ENCODE results near the gene PWWP2B.
A peak's percentile ranks its signal among the peaks of the same experiment; 100 is the strongest.
"Not testable (repeated sequence)": the region's sequence is repeated elsewhere in the genome, so short reads cannot be mapped to it uniquely, and the experiment has no call there.

PWWP2B gene

GRCh38 chr10:132386419-132386831 is 10.6 kb upstream of the PWWP2B start:
- Histone ChIP-seq H3K36me3 (ENCODE audit: control insufficient read depth in 5 of 5, insufficient read depth in 5 of 5, low read length in 5 of 5) (no peaks in the 10 kb centered on the region), H3K9ac (ENCODE audit: low read length in 5 of 5) (no peak overlapping the region), H3K27ac (ENCODE audit: low read depth, low read length) (no peak overlapping the region), H3K4me1 (ENCODE audit: control insufficient read depth in 5 of 5, insufficient read depth in 5 of 5, low read length in 5 of 5) (peaks cover 4 to 50% (median 23%) of the 10 kb centered on the region in 5 donors), H3K27me3 (ENCODE audit: control insufficient read depth in 5 of 5, insufficient read depth in 4 of 5, low read length in 5 of 5) (no peaks in the 10 kb centered on the region), H3K9me3 (ENCODE audit: control insufficient read depth in 5 of 5, low read length in 5 of 5) (peaks cover 0 to 5% (median 0%) of the 10 kb centered on the region in 5 donors), H3K4me3 (ENCODE audit: low read depth in 1 of 5, low read length in 5 of 5) (no peak overlapping the region)

- H3K36me3 ChIP-seq (ENCODE audit: control insufficient read depth in 5 of 5, insufficient read depth in 5 of 5, low read length in 5 of 5); H3K9me3 ChIP-seq (ENCODE audit: control insufficient read depth in 5 of 5, low read length in 5 of 5); H3K4me3 ChIP-seq (ENCODE audit: low read depth in 1 of 5, low read length in 5 of 5); H3K27ac ChIP-seq (ENCODE audit: low read depth, low read length); H3K9ac ChIP-seq (ENCODE audit: low read length in 5 of 5); H3K27me3 ChIP-seq (ENCODE audit: control insufficient read depth in 5 of 5, insufficient read depth in 4 of 5, low read length in 5 of 5): not testable (repeated sequence)
- peaks cover 4 to 50% (median 23%) of the 10 kb centered on the region in 5 donors for H3K4me1 ChIP-seq (ENCODE audit: control insufficient read depth in 5 of 5, insufficient read depth in 5 of 5, low read length in 5 of 5)
These were observed 10.1 kb upstream of the PWWP2B start for GRCh38 chr10:132386896-132387295.

DNA sequence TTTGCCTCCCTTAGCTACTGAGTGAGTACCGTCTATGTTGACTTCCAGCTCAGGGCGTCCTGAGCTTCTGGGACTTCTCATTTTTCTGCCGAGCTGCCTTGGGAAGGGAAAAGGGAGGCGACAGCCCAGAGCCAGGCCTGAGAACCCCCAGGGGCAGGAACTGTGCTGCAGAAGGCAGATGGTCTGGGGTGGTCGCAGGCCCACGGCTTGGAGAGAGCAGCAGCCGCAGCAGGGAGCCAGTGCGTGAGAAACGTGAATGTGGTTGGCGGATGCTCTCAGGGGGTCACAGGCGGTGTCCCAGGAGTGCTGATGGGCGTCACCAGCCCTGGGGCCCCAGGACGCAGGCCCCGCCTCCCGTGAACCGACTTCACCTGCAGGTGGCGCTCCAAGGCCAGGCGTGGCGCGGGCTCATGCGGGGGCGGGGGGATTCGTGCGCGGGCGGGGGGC is 9.2 kb upstream of the PWWP2B start:
- Histone ChIP-seq H3K9me3 (ENCODE audit: control insufficient read depth in 5 of 5, low read length in 5 of 5) (no peaks in the 10 kb centered on the region), H3K4me1 (ENCODE audit: control insufficient read depth in 5 of 5, insufficient read depth in 5 of 5, low read length in 5 of 5) (peaks cover 4 to 50% (median 23%) of the 10 kb centered on the region in 5 donors), H3K27me3 (ENCODE audit: control insufficient read depth in 5 of 5, insufficient read depth in 4 of 5, low read length in 5 of 5) (no peaks in the 10 kb centered on the region), H3K9ac (ENCODE audit: low read length in 5 of 5) (peak overlapping the region in 2 of 5 donors; percentile 55 to 63), H3K27ac (ENCODE audit: low read depth, low read length) (no peak overlapping the region), H3K4me3 (ENCODE audit: low read depth in 1 of 5, low read length in 5 of 5) (peak overlapping the region in 1 of 5 donors; percentile 10), H3K36me3 (ENCODE audit: control insufficient read depth in 5 of 5, insufficient read depth in 5 of 5, low read length in 5 of 5) (no peaks in the 10 kb centered on the region)

DNA sequence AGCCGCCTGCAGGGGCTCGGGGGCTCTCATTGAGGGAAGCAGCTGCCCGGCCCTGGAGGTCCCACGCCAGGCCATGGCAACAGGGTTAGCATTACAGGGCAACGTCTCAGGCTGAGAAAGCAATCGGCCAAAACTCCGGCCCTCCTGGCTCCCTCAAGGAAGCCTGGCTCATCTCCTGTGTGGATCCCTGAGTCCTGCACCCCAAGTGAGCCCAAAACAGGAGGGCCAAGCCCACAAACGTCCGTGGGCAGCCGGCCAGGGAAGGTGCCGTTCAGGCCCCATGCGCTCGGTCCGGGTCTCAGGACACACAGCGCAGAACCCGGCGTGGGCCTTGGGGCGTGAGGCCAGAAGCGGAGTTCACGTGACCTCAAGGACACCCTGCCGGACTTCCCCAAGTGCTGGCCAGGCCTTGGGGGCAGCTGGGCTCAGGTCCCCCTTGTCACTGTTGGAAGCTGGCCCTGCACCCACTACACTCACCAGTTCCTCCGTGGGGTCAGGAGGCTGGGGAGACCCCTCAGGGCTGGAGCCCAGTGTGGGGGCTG is 8.0 kb upstream of the PWWP2B start:
- Histone ChIP-seq H3K36me3 (ENCODE audit: control insufficient read depth in 5 of 5, insufficient read depth in 5 of 5, low read length in 5 of 5) (no peaks in the 10 kb centered on the region), H3K9me3 (ENCODE audit: control insufficient read depth in 5 of 5, low read length in 5 of 5) (no peaks in the 10 kb centered on the region), H3K27ac (ENCODE audit: low read depth, low read length) (peak overlapping the region; percentile 72), H3K27me3 (ENCODE audit: control insufficient read depth in 5 of 5, insufficient read depth in 4 of 5, low read length in 5 of 5) (no peaks in the 10 kb centered on the region), H3K4me3 (ENCODE audit: low read depth in 1 of 5, low read length in 5 of 5) (peak overlapping the region in 1 of 5 donors; percentile 40), H3K4me1 (ENCODE audit: control insufficient read depth in 5 of 5, insufficient read depth in 5 of 5, low read length in 5 of 5) (peaks cover 4 to 46% (median 23%) of the 10 kb centered on the region in 5 donors), H3K9ac (ENCODE audit: low read length in 5 of 5) (peak overlapping the region in 1 of 5 donors; percentile 4)

GRCh38 chr10:132389433-132390169 is 7.4 kb upstream of the PWWP2B start:
- Histone ChIP-seq H3K27ac (ENCODE audit: low read depth, low read length) (peak overlapping the region; percentile 72), H3K4me1 (ENCODE audit: control insufficient read depth in 5 of 5, insufficient read depth in 5 of 5, low read length in 5 of 5) (peaks cover 4 to 51% (median 27%) of the 10 kb centered on the region in 5 donors), H3K27me3 (ENCODE audit: control insufficient read depth in 5 of 5, insufficient read depth in 4 of 5, low read length in 5 of 5) (no peaks in the 10 kb centered on the region), H3K36me3 (ENCODE audit: control insufficient read depth in 5 of 5, insufficient read depth in 5 of 5, low read length in 5 of 5) (no peaks in the 10 kb centered on the region), H3K4me3 (ENCODE audit: low read depth in 1 of 5, low read length in 5 of 5) (peak overlapping the region in 1 of 5 donors; percentile 40), H3K9me3 (ENCODE audit: control insufficient read depth in 5 of 5, low read length in 5 of 5) (no peaks in the 10 kb centered on the region), H3K9ac (ENCODE audit: low read length in 5 of 5) (peak overlapping the region in 1 of 5 donors; percentile 19)

GRCh38 chr10:132390170-132390920 is 6.7 kb upstream of the PWWP2B start:
- Histone ChIP-seq H3K4me3 (ENCODE audit: low read depth in 1 of 5, low read length in 5 of 5) (no peak overlapping the region), H3K27me3 (ENCODE audit: control insufficient read depth in 5 of 5, insufficient read depth in 4 of 5, low read length in 5 of 5) (no peaks in the 10 kb centered on the region), H3K4me1 (ENCODE audit: control insufficient read depth in 5 of 5, insufficient read depth in 5 of 5, low read length in 5 of 5) (peaks cover 4 to 51% (median 34%) of the 10 kb centered on the region in 5 donors), H3K27ac (ENCODE audit: low read depth, low read length) (peak overlapping the region; percentile 72), H3K36me3 (ENCODE audit: control insufficient read depth in 5 of 5, insufficient read depth in 5 of 5, low read length in 5 of 5) (no peaks in the 10 kb centered on the region), H3K9ac (ENCODE audit: low read length in 5 of 5) (no peak overlapping the region), H3K9me3 (ENCODE audit: control insufficient read depth in 5 of 5, low read length in 5 of 5) (no peaks in the 10 kb centered on the region)

DNA sequence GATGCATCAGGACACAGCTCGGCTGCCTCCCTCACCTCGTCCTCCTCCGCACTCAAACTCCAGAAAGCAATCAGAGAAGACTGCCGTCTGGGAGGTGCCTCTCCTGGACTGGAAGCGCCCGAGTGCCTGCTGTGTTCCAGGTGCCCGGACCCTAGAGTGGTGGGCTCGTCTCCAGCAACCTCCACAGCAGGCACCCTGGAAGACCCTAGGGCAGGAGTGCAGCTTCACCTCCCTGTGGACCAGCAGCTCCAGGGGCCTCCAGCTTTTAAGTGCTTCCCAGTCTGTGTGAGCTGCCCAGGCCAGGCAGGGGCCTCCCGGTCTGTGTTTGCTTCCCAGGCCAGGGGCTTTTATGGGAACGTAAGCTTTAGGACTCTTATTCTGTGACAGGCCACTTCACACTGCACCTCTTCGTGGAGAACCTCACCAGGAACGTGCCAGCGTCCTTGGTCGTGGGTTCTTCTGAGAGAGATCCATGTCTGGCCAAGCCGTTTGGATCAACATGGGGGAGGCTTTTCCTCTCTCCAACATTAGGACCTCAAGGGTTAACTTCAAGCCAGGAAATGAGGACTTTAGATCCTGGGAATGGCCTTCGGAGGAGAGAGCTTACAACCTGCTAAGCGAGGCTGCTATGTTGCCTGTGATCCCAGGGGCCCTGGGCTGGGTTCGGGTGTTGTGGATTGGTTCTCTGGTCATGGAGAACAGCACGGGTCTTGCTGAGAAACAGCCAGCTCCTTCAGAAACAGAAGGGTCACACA is 5.9 kb upstream of the PWWP2B start:
- Histone ChIP-seq H3K9me3 (ENCODE audit: control insufficient read depth in 5 of 5, low read length in 5 of 5) (no peaks in the 10 kb centered on the region), H3K36me3 (ENCODE audit: control insufficient read depth in 5 of 5, insufficient read depth in 5 of 5, low read length in 5 of 5) (no peaks in the 10 kb centered on the region), H3K9ac (ENCODE audit: low read length in 5 of 5) (no peak overlapping the region), H3K4me3 (ENCODE audit: low read depth in 1 of 5, low read length in 5 of 5) (no peak overlapping the region), H3K4me1 (ENCODE audit: control insufficient read depth in 5 of 5, insufficient read depth in 5 of 5, low read length in 5 of 5) (peaks cover 4 to 55% (median 40%) of the 10 kb centered on the region in 5 donors), H3K27me3 (ENCODE audit: control insufficient read depth in 5 of 5, insufficient read depth in 4 of 5, low read length in 5 of 5) (no peaks in the 10 kb centered on the region), H3K27ac (ENCODE audit: low read depth, low read length) (no peak overlapping the region)

DNA sequence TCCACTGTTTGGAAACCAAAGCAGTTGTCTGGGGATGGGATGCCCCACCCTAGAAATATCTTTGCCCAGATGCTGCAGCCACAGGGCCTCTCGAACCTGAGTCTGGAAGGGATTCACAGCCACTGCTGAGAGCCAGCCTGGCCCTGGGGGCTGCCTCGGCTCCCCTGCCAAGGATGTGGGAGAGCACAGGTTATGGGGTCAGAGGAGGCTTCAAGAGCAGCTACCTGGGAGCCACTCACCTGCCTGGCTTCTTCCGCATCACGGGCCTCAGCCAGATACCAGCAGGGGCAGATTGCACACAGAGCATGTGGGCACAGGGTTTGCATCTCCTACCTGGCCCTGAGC is 5.4 kb upstream of the PWWP2B start:
- H3K36me3 ChIP-seq (ENCODE audit: control insufficient read depth in 5 of 5, insufficient read depth in 5 of 5, low read length in 5 of 5): no peaks in the 10 kb centered on the region
- peaks cover 4 to 53% (median 40%) of the 10 kb centered on the region in 5 donors for H3K4me1 ChIP-seq (ENCODE audit: control insufficient read depth in 5 of 5, insufficient read depth in 5 of 5, low read length in 5 of 5)
- no peak overlapping the region for H3K9ac ChIP-seq (ENCODE audit: low read length in 5 of 5)
- no peaks in the 10 kb centered on the region for H3K27me3 ChIP-seq (ENCODE audit: control insufficient read depth in 5 of 5, insufficient read depth in 4 of 5, low read length in 5 of 5)
- no peak overlapping the region for H3K27ac ChIP-seq (ENCODE audit: low read depth, low read length)
- no peak overlapping the region for H3K4me3 ChIP-seq (ENCODE audit: low read depth in 1 of 5, low read length in 5 of 5)
- H3K9me3 ChIP-seq (ENCODE audit: control insufficient read depth in 5 of 5, low read length in 5 of 5): no peaks in the 10 kb centered on the region

GRCh38 chr10:132392184-132392800 is 4.7 kb upstream of the PWWP2B start:
- no peaks in the 10 kb centered on the region for H3K9me3 ChIP-seq (ENCODE audit: control insufficient read depth in 5 of 5, low read length in 5 of 5)
- no peak overlapping the region for H3K4me3 ChIP-seq (ENCODE audit: low read depth in 1 of 5, low read length in 5 of 5)
- H3K27me3 ChIP-seq (ENCODE audit: control insufficient read depth in 5 of 5, insufficient read depth in 4 of 5, low read length in 5 of 5): no peaks in the 10 kb centered on the region
- H3K36me3 ChIP-seq (ENCODE audit: control insufficient read depth in 5 of 5, insufficient read depth in 5 of 5, low read length in 5 of 5): no peaks in the 10 kb centered on the region
- peaks cover 4 to 53% (median 40%) of the 10 kb centered on the region in 5 donors for H3K4me1 ChIP-seq (ENCODE audit: control insufficient read depth in 5 of 5, insufficient read depth in 5 of 5, low read length in 5 of 5)
- H3K27ac ChIP-seq (ENCODE audit: low read depth, low read length): no peak overlapping the region
- no peak overlapping the region for H3K9ac ChIP-seq (ENCODE audit: low read length in 5 of 5)
